HG03039 (cell line): ENCODE measurements around the gene ZNF687.

Source experiments
- ATAC-seq: cut with Tn5 transposase; IDR thresholded peaks from one replicate; pipeline ENCODE4 v1.9.1; 2021; ENCODE audit warnings: mild to moderate bottlenecking, moderate library complexity; ENCODE audit not compliant: unreplicated experiment

ZNF687 gene

DNA sequence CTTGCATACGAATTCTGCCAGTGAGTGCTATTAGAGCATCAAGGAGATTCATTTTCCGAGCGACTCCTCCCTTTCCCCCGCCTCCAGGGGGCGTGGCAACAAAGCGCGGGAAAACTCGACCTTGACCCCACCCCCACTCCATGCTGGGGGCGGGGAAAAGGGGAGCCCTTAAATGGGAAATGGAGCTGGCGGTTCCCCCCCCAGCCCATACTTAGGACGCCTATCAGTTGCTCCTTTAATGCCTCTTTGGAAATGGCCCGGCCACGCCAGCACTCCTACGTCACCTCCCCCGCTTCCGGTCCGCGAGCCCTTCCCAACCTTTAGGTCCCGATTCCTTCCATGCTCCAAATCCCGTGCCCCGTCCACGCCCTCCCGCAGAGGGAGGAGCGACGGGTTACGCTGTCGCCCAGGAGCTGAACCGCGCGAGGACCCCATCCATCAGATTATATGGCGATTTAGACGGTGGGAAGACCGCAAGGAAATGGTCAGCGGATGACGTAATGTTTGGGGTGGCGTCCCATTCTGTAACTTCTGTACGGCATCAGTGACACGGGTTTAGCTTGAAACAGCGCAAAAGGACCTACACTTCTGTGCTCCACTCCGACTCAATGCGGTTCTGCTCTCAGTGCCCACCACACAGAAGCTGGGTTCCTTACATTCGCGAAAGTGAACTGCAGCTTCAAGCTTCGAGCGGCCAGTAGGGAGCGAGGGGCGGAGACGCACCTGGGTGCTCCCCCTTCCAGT is 702 bp upstream of the ZNF687 start:
- ATAC-seq: peak; percentile 34

- no peak for ATAC-seq
These were observed 1.0 kb downstream of the ZNF687 start for GRCh38 chr1:151282883-151283725.

DNA sequence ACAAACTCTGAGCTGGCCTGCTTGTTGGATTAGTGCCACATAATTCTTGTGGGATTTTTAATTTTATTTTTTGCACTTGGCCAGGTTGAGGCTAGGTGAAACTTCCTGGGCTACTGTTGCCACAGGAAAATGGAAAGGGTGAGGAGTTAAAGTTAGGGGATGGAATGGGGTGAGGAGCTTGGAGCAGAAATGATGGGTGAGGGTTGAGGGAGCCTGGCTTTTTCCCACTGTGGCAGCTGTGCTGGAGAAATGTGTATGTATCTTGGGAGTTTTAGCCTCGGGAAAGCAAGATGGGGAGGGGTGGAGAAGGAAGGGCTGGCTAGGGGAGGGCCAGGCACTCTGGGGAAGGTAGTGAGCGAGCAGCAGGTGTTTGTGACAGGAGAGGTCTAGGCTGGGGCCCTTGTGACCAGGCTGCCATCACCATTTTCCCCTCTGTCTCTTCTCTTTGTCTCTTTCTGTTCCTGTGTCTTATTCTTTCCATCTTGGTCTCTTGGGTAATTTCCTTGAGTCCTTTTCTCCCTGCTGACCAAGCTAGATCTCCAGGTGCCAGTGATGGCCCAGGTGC is 2.0 kb downstream of the ZNF687 start:
- no peak for ATAC-seq

GRCh38 chr1:151286619-151287340 is 4.7 kb downstream of the ZNF687 start:
- no peak for ATAC-seq

DNA sequence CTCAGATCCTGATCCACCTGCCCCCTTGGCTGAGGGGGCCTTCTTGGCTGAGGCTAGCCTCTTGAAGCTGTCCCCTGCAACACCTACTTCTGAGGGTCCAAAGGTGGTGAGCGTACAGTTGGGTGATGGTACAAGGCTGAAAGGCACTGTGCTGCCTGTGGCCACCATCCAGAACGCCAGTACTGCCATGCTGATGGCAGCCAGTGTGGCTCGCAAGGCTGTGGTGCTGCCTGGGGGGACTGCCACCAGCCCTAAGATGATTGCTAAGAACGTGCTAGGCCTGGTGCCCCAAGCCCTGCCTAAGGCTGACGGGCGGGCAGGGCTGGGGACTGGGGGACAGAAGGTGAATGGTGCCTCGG is 5.2 kb downstream of the ZNF687 start:
- no peak for ATAC-seq

DNA sequence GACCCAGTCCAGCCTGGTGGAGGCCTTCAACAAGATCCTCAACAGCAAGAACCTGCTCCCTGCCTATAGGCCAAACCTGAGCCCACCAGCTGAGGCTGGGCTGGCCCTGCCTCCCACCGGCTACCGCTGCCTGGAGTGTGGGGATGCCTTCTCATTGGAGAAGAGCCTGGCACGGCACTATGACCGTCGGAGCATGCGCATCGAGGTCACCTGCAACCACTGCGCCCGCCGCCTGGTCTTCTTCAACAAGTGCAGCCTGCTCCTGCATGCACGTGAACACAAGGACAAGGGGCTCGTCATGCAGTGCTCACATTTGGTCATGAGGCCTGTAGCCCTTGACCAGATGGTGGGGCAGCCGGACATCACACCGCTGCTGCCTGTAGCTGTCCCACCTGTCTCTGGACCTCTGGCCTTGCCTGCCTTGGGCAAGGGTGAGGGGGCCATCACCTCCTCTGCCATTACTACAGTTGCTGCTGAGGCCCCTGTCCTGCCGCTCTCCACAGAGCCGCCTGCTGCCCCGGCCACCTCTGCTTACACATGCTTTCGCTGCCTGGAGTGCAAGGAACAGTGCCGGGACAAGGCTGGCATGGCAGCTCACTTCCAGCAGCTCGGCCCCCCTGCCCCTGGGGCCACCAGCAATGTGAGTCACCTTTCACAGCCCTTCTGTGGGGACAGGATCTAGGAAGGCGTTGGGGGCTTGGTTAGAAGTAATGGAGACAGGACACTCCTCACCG is 5.8 kb downstream of the ZNF687 start:
- no peak for ATAC-seq

- ATAC-seq: no peak
These were observed 6.4 kb downstream of the ZNF687 start for GRCh38 chr1:151288502-151288901.

- ATAC-seq: no peak
These were observed 7.2 kb downstream of the ZNF687 start for GRCh38 chr1:151289080-151289935.

GRCh38 chr1:151289991-151290708 is 8.1 kb downstream of the ZNF687 start:
- ATAC-seq: no peak

DNA sequence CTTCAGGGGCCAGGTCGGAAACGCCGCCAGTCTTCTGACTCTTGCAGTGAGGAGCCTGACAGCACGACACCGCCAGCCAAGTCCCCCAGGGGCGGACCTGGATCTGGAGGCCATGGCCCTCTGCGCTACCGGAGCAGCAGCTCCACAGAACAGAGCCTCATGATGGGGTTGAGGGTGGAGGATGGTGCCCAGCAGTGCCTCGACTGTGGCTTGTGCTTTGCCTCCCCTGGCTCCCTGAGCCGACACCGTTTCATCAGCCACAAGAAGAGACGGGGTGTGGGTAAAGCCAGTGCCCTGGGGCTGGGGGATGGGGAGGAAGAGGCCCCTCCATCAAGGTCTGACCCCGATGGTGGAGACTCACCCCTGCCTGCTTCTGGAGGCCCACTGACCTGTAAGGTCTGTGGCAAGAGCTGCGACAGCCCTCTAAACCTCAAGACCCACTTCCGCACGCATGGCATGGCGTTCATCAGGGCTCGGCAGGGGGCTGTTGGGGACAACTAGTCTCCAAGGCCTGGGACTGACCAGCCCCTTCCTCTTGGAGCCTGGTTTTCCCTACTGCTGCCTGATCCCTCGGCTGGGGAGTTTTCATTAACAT is 8.7 kb downstream of the ZNF687 start:
- no peak for ATAC-seq

DNA sequence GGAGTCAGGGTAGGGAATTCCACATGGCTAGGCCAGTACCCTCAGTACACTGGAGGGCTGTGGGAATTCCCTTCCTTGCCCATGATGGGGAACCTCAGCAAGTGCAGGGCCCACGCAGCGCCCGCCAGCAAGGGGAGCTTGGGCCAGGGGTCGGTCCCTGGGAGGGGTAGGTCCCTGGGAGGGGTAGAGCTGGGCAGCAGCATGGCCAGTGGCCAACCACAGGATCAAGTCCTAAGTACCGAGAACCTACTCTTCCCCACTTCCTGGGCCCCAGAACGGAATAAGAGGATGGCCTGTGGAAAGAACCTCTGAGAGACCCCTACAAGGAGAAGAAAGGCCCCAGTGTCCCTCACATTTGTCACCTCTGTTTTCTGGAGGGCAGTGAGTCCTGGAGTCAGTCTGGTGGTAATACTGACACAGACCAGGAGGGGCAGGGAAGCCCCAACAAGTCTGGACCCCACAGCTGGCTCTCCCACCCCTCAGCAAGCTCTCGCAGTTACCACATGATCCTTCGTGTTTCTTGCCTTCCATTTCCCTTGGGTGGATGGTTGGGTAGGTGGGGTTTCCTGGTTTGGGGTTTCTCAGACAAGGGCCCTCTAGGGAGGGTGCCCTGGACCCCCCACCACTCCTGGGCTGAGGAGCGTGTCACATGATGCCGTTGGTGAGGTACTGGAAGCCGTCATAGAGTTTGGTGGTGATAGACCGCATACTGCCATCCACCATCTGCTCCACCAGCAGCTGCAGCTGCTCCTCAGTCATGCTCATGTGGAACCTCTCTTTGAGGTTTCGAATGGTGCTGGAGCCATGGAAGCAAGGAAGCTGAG is 10.3 kb downstream of the ZNF687 start:
- no peak for ATAC-seq

GRCh38 chr1:151293093-151293492 is 11.0 kb downstream of the ZNF687 start:
- ATAC-seq: no peak

GRCh38 chr1:151294742-151295462 is 12.8 kb downstream of the ZNF687 start:
- no peak for ATAC-seq

GRCh38 chr1:151309811-151310323 is 27.8 kb downstream of the ZNF687 start:
- ATAC-seq: no peak

- ATAC-seq: no peak
These were observed 28.9 kb downstream of the ZNF687 start for GRCh38 chr1:151311011-151311410.

- ATAC-seq: no peak
These were observed 29.7 kb downstream of the ZNF687 start for GRCh38 chr1:151311589-151312331.
